Measurements from ENCODE around the gene TMEM183A.
A peak's percentile ranks its signal among the peaks of the same experiment; 100 is the strongest.

The TMEM183A gene

GRCh38 chr1:203031467-203031866 is 24.3 kb downstream of the TMEM183A start:
- no peak for DNase-seq

- DNase-seq: no peak
Measured at GRCh38 chr1:203033287-203033686, 26.1 kb downstream of the TMEM183A start.

GRCh38 chr1:203033917-203034316 is 26.7 kb downstream of the TMEM183A start:
- DNase-seq: no peak

- no peak for DNase-seq
Measured at GRCh38 chr1:203034422-203035110, 27.4 kb downstream of the TMEM183A start.

- DNase-seq: no peak
Measured at GRCh38 chr1:203035111-203036000, 28.2 kb downstream of the TMEM183A start.

GRCh38 chr1:203036135-203036534 is 29.0 kb downstream of the TMEM183A start:
- no peak for DNase-seq

- DNase-seq: no peak
Measured at GRCh38 chr1:203036537-203036936, 29.4 kb downstream of the TMEM183A start.

- DNase-seq: no peak
Measured at GRCh38 chr1:203037509-203038190, 30.5 kb downstream of the TMEM183A start.

- DNase-seq: no peak
Measured at GRCh38 chr1:203038217-203038741, 31.1 kb downstream of the TMEM183A start.

GRCh38 chr1:203038891-203039608 is 31.9 kb downstream of the TMEM183A start:
- DNase-seq: peak; percentile 76

GRCh38 chr1:203039609-203040512 is 32.7 kb downstream of the TMEM183A start:
- peak; percentile 3 for DNase-seq

- DNase-seq: no peak
Measured at GRCh38 chr1:203040513-203041275, 33.5 kb downstream of the TMEM183A start.

- DNase-seq: no peak
Measured at GRCh38 chr1:203041351-203041932, 34.3 kb downstream of the TMEM183A start.

GRCh38 chr1:203043830-203044545 is 36.8 kb downstream of the TMEM183A start:
- DNase-seq: no peak

GRCh38 chr1:203044546-203045250 is 37.5 kb downstream of the TMEM183A start:
- DNase-seq: no peak

GRCh38 chr1:203045336-203045735 is 38.2 kb downstream of the TMEM183A start:
- DNase-seq: no peak

GRCh38 chr1:203045821-203046594 is 38.8 kb downstream of the TMEM183A start:
- peak; percentile 28 for DNase-seq

GRCh38 chr1:203046984-203047630 is 39.9 kb downstream of the TMEM183A start:
- no peak for DNase-seq
